Skeletal muscle satellite cell (primary cell): ENCODE data around the gene PPP1R16B.

ENCODE experiments used
- H3K27me3 ChIP-seq: 2 replicates; pipeline ENCODE4 v1.7.0; 2013; ENCODE audit warnings: low read length; ENCODE audit not compliant: control insufficient read depth, insufficient read depth
- H3K36me3 ChIP-seq: 2 replicates; pipeline ENCODE4 v1.7.0; 2013; ENCODE audit warnings: mild to moderate bottlenecking, control low read depth, low read length; ENCODE audit not compliant: insufficient read depth
- H3K4me1 ChIP-seq: 2 replicates; pipeline ENCODE4 v1.7.0; 2013; ENCODE audit warnings: low read length; ENCODE audit not compliant: control insufficient read depth, insufficient read depth
- H3K4me2 ChIP-seq: 2 replicates; pipeline ENCODE4 v1.7.0; 2013; ENCODE audit warnings: mild to moderate bottlenecking, low read length
- H3K4me3 ChIP-seq: 2 replicates; pipeline ENCODE4 v1.7.0; 2013; ENCODE audit warnings: low read length
- H3K9ac ChIP-seq: 2 replicates; pipeline ENCODE4 v1.7.0; 2013; ENCODE audit warnings: mild to moderate bottlenecking, low read depth, low read length, moderate library complexity
- H3K9me3 ChIP-seq: replicated peaks from 2 replicates; pipeline ENCODE4 v1.7.0; 2013; ENCODE audit warnings: mild to moderate bottlenecking, control low read depth, low read length

Gene PPP1R16B

GRCh38 chr20:38895098-38895949, 89.8 kb downstream of the PPP1R16B start:
- Histone ChIP-seq H3K36me3 (no peaks in the 10 kb centered on the region), H3K9me3 (no peaks in the 10 kb centered on the region), H3K9ac (no peak overlapping the region), H3K4me1 (no peaks in the 10 kb centered on the region), H3K27me3 (peaks cover 58% of the 10 kb centered on the region), H3K4me3 (no peak overlapping the region), H3K4me2 (no peak overlapping the region)

DNA sequence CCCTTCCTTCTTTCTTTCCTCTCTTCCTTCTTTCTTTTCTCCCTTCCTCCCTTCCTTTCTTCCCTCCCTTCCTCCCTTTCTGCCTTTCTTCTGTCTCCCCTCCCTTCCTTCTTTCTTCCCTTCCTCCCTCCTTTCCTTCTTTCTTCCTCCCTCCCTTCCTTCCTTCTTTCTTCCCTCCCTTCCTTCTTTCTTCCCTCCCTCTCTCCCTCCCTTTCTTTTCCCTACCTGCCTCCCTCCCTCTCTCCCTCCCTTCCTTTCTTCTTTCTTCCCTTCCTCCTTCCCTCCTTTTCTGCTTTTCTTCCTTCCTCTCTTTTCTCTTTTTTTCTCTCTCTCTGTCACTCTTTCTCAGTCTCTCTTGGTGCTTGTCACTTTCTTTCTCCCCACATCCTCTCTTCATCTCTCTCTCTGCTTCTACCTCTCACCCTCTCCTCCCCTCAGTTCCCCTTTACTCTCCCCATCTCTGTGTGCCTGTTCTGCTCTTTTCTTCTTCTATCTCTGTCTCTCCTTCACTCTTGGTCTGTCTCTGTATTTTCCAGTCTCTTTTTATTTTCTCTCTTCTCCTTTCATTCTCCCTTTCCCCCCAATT, 90.6 kb downstream of the PPP1R16B start:
- Histone ChIP-seq H3K9ac (no peak overlapping the region), H3K4me1 (no peaks in the 10 kb centered on the region), H3K9me3 (no peaks in the 10 kb centered on the region), H3K4me3 (no peak overlapping the region), H3K36me3 (no peaks in the 10 kb centered on the region), H3K4me2 (no peak overlapping the region), H3K27me3 (peaks cover 54% of the 10 kb centered on the region)

DNA sequence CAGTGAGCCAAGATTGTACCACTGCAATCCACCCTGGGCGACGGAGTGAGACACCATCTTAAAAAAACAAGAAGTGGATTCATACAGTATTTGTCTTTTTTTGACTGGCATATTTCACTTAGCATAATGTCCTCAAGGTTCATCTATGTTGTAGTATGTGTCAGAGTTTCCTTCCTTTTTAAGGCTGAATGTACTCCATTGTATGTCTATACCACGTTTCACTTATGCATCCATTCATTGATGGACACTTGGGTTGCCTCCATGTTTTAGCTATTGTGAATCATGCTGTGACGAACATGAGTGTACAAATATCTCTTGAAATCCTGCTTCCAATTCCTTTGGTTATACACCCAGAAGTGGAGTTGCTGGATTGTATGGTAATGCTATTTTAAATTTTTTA, 91.8 kb downstream of the PPP1R16B start:
- no peaks in the 10 kb centered on the region for H3K36me3 ChIP-seq
- H3K9ac ChIP-seq: no peak overlapping the region

GRCh38 chr20:38900606-38901005, 95.1 kb downstream of the PPP1R16B start:
- Histone ChIP-seq H3K36me3 (no peaks in the 10 kb centered on the region), H3K9me3 (no peaks in the 10 kb centered on the region), H3K4me3 (no peak overlapping the region), H3K27me3 (peaks cover 30% of the 10 kb centered on the region), H3K4me1 (no peaks in the 10 kb centered on the region), H3K4me2 (no peak overlapping the region), H3K9ac (no peak overlapping the region)

More for the DNA sequence above, 91.8 kb downstream of the PPP1R16B start:
- no peaks in the 10 kb centered on the region for H3K4me1 ChIP-seq
- no peak overlapping the region for H3K4me2 ChIP-seq
- no peak overlapping the region for H3K4me3 ChIP-seq
- H3K9me3 ChIP-seq: no peaks in the 10 kb centered on the region
- peaks cover 52% of the 10 kb centered on the region for H3K27me3 ChIP-seq

DNA sequence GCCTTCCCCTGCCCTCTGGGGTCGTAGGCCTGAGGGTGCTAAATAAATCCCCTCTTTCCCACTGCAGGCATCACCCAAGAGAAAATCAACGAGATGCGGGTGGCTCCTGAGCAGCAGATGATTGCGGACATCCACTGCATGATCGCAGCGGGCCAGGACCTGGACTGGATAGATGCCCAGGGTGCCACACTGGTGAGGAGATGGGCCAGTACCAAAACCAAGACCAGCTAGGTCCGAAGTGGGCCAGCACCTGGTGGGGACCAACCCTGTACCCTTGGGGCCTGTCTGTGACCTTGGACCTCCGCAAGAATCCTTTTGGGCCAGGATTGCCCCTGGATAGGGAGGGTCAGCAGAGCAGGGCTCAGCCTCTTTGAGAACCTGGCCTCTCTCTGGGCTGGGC, 97.1 kb downstream of the PPP1R16B start:
- no peak overlapping the region for H3K4me2 ChIP-seq
- no peak overlapping the region for H3K9ac ChIP-seq
- peaks cover 33% of the 10 kb centered on the region for H3K27me3 ChIP-seq
- no peaks in the 10 kb centered on the region for H3K36me3 ChIP-seq
- H3K4me1 ChIP-seq: no peaks in the 10 kb centered on the region
- H3K4me3 ChIP-seq: no peak overlapping the region
- no peaks in the 10 kb centered on the region for H3K9me3 ChIP-seq

DNA sequence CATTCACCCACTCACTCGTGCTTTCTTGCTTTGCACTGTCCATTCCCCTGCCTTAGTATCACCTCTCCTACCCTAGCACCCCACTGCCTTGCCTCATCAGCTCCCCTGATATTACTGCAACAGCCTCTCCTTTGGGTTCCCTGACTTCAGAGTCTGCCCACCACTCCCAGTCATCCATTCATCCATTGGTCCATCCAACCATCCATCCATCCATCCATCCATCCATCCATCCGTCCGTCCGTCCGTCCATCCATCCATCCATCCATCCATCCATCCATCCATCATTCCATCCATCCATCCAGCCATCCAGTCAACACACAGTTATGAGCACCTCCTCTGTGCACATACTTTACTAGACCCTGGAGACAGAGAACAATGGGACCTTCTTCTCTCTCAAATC, 97.8 kb downstream of the PPP1R16B start:
- Histone ChIP-seq H3K4me2 (no peak overlapping the region), H3K4me3 (no peak overlapping the region), H3K9me3 (no peaks in the 10 kb centered on the region), H3K27me3 (peaks cover 33% of the 10 kb centered on the region), H3K9ac (no peak overlapping the region), H3K4me1 (no peaks in the 10 kb centered on the region), H3K36me3 (no peaks in the 10 kb centered on the region)

DNA sequence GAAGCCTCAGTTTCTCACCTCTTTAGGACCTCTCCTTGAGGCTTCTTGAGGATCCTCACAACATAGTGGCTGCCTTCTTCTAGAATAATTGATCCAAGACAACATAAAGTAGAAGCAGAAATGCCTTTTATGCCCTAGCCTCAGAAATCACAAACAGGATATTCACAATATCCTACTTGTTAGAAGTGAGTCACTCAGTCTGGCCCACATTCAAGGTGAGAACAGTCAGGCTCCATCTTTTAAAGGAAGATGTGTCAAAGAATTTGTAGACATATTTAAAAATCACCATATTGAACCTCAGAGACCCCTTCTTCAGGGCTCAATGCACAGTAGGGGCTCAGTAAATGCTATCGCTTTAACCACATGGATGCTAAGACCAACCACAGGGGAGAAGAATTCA, 99.9 kb downstream of the PPP1R16B start:
- H3K4me3 ChIP-seq: no peak overlapping the region
- H3K4me2 ChIP-seq: no peak overlapping the region
- H3K27me3 ChIP-seq: peaks cover 35% of the 10 kb centered on the region
- no peaks in the 10 kb centered on the region for H3K4me1 ChIP-seq
- no peak overlapping the region for H3K9ac ChIP-seq
- no peaks in the 10 kb centered on the region for H3K36me3 ChIP-seq
- no peaks in the 10 kb centered on the region for H3K9me3 ChIP-seq

DNA sequence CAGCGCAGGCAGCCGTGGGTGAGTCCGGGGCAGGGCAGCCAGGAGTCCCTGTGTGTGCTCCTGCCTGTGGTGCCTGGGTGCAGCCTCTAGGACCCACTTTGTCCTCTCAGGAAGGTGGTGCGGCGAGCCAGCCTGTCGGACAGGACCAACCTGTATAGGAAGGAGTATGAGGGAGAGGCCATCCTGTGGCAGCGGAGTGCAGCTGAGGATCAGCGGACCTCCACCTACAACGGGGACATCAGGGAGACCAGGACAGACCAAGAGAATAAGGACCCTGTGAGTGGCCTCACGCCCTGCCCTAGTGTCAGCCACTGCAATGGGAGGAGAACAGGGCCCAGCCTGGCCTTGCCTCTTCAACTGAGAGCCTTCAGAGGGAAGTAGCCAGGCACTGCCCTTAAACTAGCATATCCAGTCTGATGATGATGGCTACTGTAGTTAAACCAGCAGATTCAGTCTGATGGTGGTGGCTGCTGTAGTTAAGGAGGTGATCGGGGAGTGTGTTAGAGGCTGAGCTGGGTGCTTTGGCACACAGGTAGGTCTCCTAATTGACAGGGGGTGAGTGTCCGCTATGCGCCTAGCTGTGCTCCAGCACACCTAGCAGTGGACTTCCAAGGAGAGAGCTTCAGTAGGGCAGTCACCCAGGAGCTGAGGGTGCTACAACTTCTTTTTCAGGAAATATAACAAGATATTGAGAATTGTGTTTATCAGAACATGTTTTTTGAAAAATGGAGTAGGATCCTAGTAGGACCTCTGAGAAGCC, 102.6 kb downstream of the PPP1R16B start:
- Histone ChIP-seq H3K4me1 (no peaks in the 10 kb centered on the region), H3K36me3 (no peaks in the 10 kb centered on the region)

DNA sequence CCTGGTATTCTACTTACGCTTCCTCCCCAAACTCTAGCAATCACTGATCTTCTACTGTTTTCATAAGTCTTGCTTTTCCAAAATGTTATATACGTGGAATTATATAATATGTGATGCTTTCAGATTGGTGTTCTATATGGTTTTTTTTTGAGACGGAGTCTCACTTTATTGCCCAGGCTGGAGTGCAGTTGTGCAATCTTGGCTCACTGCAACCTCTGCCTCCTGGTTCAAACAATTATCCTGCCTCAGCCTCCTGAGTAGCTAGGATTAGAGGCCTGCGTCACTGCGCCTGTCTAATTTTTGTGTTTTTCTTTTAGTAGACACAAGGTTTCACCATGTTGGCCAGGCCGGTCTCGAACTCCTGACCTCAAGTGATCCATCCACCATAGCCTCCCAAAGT, 109.9 kb downstream of the PPP1R16B start:
- H3K9ac ChIP-seq: no peak overlapping the region
- H3K27me3 ChIP-seq: peaks cover 38% of the 10 kb centered on the region
- no peaks in the 10 kb centered on the region for H3K4me1 ChIP-seq
- H3K36me3 ChIP-seq: no peaks in the 10 kb centered on the region
- no peak overlapping the region for H3K4me2 ChIP-seq
- no peaks in the 10 kb centered on the region for H3K9me3 ChIP-seq
- no peak overlapping the region for H3K4me3 ChIP-seq

More for the DNA sequence above, 102.6 kb downstream of the PPP1R16B start:
- H3K9ac ChIP-seq: no peak overlapping the region
- H3K27me3 ChIP-seq: peaks cover 32% of the 10 kb centered on the region
- no peak overlapping the region for H3K4me3 ChIP-seq
- no peaks in the 10 kb centered on the region for H3K9me3 ChIP-seq
- H3K4me2 ChIP-seq: no peak overlapping the region

GRCh38 chr20:38917657-38918056, 112.2 kb downstream of the PPP1R16B start:
- no peak overlapping the region for H3K4me3 ChIP-seq
- H3K4me1 ChIP-seq: no peaks in the 10 kb centered on the region
- H3K27me3 ChIP-seq: peaks cover 57% of the 10 kb centered on the region
- H3K4me2 ChIP-seq: no peak overlapping the region
- no peak overlapping the region for H3K9ac ChIP-seq
- no peaks in the 10 kb centered on the region for H3K9me3 ChIP-seq
- no peaks in the 10 kb centered on the region for H3K36me3 ChIP-seq

GRCh38 chr20:38918172-38918571, 112.7 kb downstream of the PPP1R16B start:
- H3K4me2 ChIP-seq: no peak overlapping the region
- H3K4me3 ChIP-seq: no peak overlapping the region
- no peaks in the 10 kb centered on the region for H3K4me1 ChIP-seq
- no peak overlapping the region for H3K9ac ChIP-seq
- no peaks in the 10 kb centered on the region for H3K9me3 ChIP-seq
- H3K27me3 ChIP-seq: peaks cover 60% of the 10 kb centered on the region
- no peaks in the 10 kb centered on the region for H3K36me3 ChIP-seq
